GM04504 (cell line): ENCODE data around the gene SCAF4.
"Not testable (repeated sequence)": the region's sequence is repeated elsewhere in the genome, so short reads cannot be mapped to it uniquely, and the experiment has no call there.

Source experiments
- DNase-seq: peaks from one replicate; pipeline ENCODE4 v3.0.0-alpha.2; 2012; ENCODE audit warnings: low read depth

Gene SCAF4

DNA sequence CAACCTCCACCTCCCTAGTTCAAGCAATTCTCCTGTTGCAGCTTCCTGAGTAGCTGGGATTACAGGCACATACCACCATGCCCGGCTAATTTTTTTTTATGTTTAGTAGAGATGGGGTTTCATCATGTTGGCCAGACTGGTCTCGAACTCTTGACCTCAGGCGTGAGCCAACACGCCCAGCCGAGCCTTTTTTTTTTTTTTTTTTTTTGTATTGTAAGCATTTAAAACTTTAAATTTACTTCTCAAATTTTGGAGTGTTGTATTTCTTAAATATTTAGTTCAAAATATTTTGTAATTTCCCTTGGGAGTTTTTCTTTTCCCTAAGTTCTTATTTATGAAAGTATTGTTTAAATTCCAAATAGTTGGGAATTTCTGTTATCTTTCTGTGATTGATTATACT, 9.2 kb upstream of the SCAF4 start:
- no peak for DNase-seq

GRCh38 chr21:31737586-31738397, 5.9 kb upstream of the SCAF4 start:
- not testable (repeated sequence) for DNase-seq

DNA sequence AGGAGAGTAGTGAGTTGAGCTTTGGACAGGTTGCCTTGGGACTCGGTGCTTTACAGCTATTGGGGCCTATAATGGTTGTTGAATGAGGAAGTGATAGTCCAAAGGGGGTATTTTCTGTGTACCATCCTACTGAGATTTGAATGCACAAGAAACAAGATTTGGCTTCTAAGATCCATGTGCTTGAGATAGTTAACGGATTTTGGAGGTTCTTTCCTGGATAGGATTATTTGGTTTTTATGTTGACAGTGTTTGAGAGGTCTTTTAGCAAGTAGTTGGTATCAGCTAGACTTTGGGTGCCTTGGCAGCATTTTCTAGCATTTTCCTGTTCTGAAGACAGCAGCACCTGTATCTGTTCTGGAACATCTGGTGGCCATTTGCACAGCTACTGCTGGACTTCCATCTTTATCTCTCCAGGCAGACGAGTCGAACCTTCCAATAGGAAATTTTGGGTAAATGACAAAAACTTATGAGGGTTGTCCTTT, 3.6 kb upstream of the SCAF4 start:
- no peak for DNase-seq

DNA sequence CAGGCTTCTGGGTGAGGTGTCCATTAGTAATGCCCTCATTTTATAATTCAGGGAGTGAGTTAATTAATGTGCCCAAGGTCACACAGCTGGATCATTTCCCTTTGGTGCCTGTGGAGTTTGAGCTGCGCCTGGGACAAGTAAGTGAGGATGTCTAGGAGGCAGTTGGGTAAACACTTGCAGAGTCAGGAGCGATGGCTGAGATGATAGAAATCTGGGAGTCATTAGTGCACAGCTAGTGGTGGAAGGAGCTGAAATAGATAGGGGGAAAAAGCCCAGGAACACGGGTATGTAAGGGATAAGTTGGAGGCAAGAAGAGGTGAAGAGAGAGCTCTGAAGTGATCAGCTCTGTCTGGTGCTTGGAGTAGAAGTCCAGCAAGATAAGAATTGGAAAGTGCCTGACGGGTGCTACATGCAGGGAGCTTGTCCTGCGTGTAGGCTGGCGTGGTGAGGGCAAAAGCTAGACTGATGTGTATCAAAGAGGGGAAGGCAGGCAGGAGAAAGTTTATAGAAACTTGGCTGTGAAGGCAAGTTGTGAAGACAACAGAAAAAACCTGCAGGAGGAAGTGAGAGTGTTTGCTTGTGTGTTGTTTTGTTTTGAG, 1.7 kb upstream of the SCAF4 start:
- no peak for DNase-seq

DNA sequence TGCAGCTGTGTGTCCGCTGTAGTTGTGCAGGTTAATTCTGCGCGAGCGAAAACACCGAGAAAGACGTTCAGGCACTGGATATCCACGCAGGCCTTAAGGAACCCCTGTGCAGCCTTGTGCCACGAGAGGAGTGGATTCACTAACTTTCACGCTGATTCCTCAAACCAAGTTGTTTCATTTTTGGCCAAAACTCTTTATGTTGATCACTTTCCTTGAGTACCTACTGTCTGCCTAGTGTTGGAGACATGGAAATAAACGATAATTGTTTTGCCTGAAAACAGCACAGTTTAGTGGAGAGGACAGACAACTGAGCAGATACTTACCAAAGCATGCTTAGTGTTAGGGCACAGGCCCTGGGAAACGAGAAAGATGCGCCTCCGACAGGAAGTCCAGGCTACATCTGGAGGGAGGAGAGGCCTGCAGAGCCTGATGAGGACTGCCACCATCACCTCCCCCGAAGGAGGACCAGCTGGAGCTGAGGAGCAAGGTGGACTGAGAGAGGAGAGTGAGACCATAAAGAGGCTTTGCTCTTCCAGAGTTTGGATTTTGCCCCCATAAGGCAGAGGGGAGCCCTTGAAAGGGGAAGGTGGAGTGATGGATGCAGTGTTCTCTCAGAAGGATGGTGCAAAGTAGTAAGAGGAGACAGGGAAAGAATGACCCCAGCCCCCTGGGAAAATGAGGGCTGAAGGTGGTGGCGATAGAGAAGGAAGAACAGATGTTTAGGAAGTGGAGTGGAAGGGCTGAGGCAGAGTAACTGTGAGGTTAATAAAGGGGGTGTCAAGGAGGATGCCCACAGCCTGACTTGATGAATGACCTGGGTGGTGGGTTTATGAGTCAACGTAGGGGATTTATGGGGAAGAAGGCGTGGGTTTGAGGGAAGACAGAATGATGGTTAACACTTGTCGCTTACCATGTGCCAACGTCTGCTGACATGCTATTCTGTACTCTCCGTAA, 956 bp upstream of the SCAF4 start:
- no peak for DNase-seq

- no peak for DNase-seq
Measured at GRCh38 chr21:31731056-31731856, 662 bp downstream of the SCAF4 start.

DNA sequence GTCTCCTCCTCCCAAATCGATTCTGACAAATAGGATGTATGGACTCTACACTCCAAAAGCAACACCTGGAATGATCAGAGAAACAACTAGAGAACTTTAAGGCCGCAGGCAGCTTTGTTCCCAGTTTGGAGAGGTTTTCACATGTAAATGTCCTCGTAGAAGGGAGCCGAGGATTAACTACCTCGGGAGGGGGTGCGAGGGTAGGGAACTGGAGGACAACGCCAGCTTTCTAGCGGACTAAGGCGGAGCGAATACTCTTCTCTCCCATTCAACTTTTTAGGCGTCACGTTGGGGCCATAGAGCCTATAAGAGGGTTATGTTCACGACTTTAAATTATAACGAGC, 1.2 kb downstream of the SCAF4 start:
- DNase-seq: no peak

GRCh38 chr21:31729622-31730343, 2.1 kb downstream of the SCAF4 start:
- no peak for DNase-seq

DNA sequence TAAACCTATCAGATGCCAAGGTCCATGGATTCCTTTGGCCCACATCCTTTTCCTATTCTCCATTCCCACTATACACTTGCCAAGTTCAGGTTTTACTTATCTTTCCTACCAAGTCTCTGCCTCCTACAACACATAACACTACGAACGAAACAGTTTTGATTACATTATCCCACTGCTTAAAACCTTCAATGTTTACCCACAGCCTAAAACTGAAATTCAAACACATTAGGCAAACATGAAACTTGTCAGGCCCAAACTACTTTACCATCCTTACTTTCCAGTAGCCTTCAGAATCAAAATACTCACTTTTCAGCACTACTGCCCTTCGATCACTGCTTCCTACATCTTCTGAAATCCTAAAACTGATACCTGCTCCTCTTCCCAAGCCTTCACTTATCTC, 3.0 kb downstream of the SCAF4 start:
- no peak for DNase-seq

- no peak for DNase-seq
Measured at GRCh38 chr21:31728191-31728590, 3.7 kb downstream of the SCAF4 start.

GRCh38 chr21:31727181-31727580, 4.7 kb downstream of the SCAF4 start:
- no peak for DNase-seq

- DNase-seq: no peak
Measured at GRCh38 chr21:31726407-31726806, 5.5 kb downstream of the SCAF4 start.

- no peak for DNase-seq
Measured at GRCh38 chr21:31725202-31725839, 6.6 kb downstream of the SCAF4 start.

DNA sequence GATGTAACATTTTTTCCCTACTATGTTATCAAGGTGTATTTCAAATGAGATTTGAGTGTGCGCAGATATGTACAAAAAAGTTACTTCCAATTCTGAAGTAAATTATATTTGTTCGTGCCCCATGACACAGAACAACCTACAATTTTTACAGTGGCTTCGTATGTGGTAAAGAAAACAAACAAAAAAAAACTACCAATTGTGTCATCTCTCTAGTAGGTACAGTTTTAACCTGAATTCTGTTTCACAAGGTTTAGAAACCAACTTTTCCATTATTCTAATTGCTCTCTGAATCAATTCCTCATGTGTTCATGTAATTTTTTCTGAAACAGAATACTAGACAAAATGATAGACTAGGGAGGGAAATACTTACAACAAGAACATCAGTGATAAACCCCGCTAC, 7.4 kb downstream of the SCAF4 start:
- DNase-seq: no peak

DNA sequence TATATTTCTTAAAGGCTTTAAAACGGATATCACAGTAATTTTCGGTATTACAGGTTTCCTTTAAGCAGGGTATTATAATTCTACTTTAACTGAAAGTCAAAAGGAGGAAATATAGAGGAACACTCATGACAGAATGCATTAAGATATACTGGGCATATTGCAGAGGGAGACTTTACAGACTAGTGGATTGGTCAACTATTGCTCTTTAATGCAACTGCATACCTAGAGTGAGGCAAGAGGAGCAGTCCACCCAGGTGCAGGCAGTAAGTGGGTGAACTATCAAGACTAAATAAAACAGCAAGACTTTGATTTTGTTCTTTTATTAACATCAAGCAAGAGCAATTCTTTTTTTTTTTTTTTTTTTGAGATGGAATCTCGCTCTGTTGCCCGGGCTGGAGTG, 10.5 kb downstream of the SCAF4 start:
- no peak for DNase-seq

DNA sequence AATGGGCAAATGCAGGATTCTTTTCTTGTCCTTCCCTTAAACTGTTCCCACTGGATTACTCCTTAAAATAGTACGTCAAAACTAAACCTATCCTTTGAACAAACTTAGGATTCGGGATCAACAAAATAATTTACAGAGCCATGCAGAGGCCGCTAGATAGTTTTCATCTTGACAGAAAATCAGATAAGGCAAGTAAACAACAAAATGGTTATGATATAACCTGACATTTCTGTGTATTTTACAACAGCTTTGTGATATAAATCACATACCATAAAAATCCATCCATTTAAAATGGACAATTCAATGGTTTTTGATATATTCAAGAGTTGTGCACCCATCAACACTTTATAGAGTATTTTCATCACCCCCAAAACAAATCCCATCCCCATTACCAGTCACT, 11.2 kb downstream of the SCAF4 start:
- no peak for DNase-seq

DNA sequence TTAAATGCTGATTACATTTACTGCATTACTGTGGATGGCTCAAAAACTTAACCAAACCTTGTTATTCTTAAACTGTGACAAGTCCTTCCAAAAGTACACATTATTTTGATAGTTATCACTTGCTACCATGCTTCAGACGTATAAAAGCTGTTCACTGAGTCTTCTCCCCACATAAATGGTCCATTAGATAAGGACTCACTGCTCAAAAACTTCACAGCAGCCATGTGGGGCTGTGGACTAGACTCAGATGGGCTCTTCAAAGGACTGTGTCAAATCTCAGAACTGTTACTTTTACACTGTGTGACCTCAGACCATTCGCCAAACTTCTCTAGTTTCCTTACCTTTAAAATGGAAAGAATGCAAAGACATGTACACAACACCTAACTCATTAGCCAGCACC, 11.6 kb downstream of the SCAF4 start:
- no peak for DNase-seq

GRCh38 chr21:31716106-31716505, 15.8 kb downstream of the SCAF4 start:
- DNase-seq: no peak

DNA sequence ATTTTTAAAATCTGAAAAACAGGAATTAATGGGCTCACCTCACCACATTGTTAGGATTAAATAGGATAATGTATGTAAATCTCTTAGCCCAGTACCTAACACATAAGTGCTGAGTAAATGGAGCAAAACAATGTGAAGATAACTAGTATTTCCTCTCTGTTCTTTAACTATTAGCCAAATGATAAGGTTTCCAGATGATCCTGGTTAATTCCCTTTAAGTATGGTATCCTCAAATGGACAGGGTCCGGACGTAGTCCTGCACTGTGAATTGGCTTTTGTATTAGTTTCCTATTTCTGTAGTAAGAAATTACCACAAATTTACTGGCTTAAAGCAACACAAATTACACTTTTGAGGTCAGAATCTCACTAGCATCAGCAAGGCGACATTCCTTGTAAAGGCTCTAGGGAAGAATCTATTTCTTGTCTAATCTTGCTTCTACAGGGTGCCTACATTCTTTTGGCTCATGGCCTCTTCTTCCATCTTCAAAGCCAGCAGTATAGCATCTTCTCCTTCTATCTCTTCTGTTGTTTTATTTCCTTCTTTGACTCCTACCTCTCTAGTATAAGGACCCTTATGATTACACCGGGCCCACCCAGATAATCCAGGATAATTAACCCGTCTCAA, 17.1 kb downstream of the SCAF4 start:
- no peak for DNase-seq
